CD14-positive monocyte (primary cell): ENCODE results near the gene CAMTA1. TPM values are rescaled to one million over a fixed set of nuclear protein-coding genes. Genes with fewer than 3 reads are reported as not detected.

Source experiments
- DNase-seq, 3 donors: peaks; one replicate each; pipeline ENCODE4 v3.0.0-alpha.2; 2011 to 2022
- H2AFZ ChIP-seq: 2 replicates; pipeline ENCODE4 v1.6.0; 2012; ENCODE audit warnings: mild to moderate bottlenecking, low read depth, low read length, inconsistent platforms; ENCODE audit not compliant: insufficient read depth, poor library complexity, severe bottlenecking
- H3K27ac ChIP-seq, 2 donors: 1 replicate in 1 of 2; 2 replicates in 1 of 2; pipeline ENCODE4 v1.5.1; 2012 to 2013; ENCODE audit warnings: low read length in 2 of 2, control low read depth in 1 of 2, inconsistent platforms in 1 of 2, low read depth in 1 of 2, mild to moderate bottlenecking in 1 of 2
- H3K27me3 ChIP-seq, 2 donors: one replicate each; pipeline versions ENCODE4 v1.6.0 to v1.6.1; 2011 to 2013; ENCODE audit warnings: low read length in 2 of 2; ENCODE audit not compliant: control insufficient read depth in 2 of 2, insufficient read depth in 2 of 2
- H3K36me3 ChIP-seq, 2 donors: replicated peaks in 1 of 2; 1 replicate in 1 of 2; 2 replicates in 1 of 2; pipeline versions ENCODE4 v1.5.1 to v1.6.1; 2012 to 2013; ENCODE audit warnings: low read length in 2 of 2, control low read depth in 1 of 2, inconsistent platforms in 1 of 2, mild to moderate bottlenecking in 1 of 2; ENCODE audit not compliant: insufficient read depth in 2 of 2, control insufficient read depth in 1 of 2
- H3K4me1 ChIP-seq, 2 donors: 1 replicate in 1 of 2; 2 replicates in 1 of 2; pipeline versions ENCODE4 v1.5.1 to v1.6.1; 2012 to 2013; ENCODE audit warnings: low read length in 2 of 2, control low read depth in 1 of 2, inconsistent platforms in 1 of 2, mild to moderate bottlenecking in 1 of 2, moderate library complexity in 1 of 2; ENCODE audit not compliant: insufficient read depth in 2 of 2, control insufficient read depth in 1 of 2
- H3K4me2 ChIP-seq: replicated peaks from 2 replicates; pipeline ENCODE3; 2012; ENCODE audit warnings: low read length, moderate library complexity, mild to moderate bottlenecking; ENCODE audit not compliant: poor library complexity, severe bottlenecking; ENCODE audit errors: extremely low read depth
- H3K4me3 ChIP-seq, 3 experiments: fragments of 200-600 bp in 1 of 3; sonication (generic) in 1 of 3; replicated peaks in 1 of 3; 1 replicate in 2 of 3; 2 replicates in 1 of 3; pipeline ENCODE4 v1.5.1; 2011 to 2013; ENCODE audit warnings: low read length in 3 of 3, mild to moderate bottlenecking in 3 of 3, control low read depth in 2 of 3, low read depth in 2 of 3, inconsistent platforms in 1 of 3, moderate library complexity in 1 of 3
- H3K79me2 ChIP-seq: 2 replicates; pipeline ENCODE4 v1.6.0; 2012; ENCODE audit warnings: mild to moderate bottlenecking, control low read depth, inconsistent platforms, low read length, moderate library complexity; ENCODE audit not compliant: insufficient read depth
- H3K9ac ChIP-seq: 2 replicates; pipeline ENCODE4 v1.6.0; 2017; ENCODE audit warnings: low read length, mild to moderate bottlenecking; ENCODE audit not compliant: insufficient read depth, poor library complexity, severe bottlenecking
- H3K9me3 ChIP-seq, 2 donors: replicated peaks in 1 of 2; 1 replicate in 1 of 2; 2 replicates in 1 of 2; pipeline versions ENCODE4 v1.5.1 to v1.6.1; 2012 to 2013; ENCODE audit warnings: low read length in 2 of 2, control low read depth in 1 of 2; ENCODE audit not compliant: control insufficient read depth in 1 of 2, insufficient read depth in 1 of 2
- H4K20me1 ChIP-seq: 2 replicates; pipeline ENCODE4 v1.6.0; 2012; ENCODE audit warnings: mild to moderate bottlenecking, low read length, control low read depth, moderate library complexity; ENCODE audit not compliant: insufficient read depth
- H3K27ac Mint-ChIP-seq, 7 donors: one replicate each; pipeline ENCODE4 v1.8.0; 2020; ENCODE audit warnings: mild to moderate bottlenecking in 7 of 7, mixed read lengths in 7 of 7, moderate library complexity in 6 of 7, inconsistent platforms in 2 of 7
- H3K27me3 Mint-ChIP-seq, 3 donors: one replicate each; pipeline ENCODE4 v1.8.0; 2021 to 2022; ENCODE audit warnings: low read depth in 3 of 3, mild to moderate bottlenecking in 3 of 3, mixed read lengths in 3 of 3, moderate library complexity in 3 of 3, inconsistent platforms in 1 of 3
- H3K36me3 Mint-ChIP-seq, 2 donors: one replicate each; pipeline ENCODE4 v1.8.0; 2020; ENCODE audit warnings: mixed read lengths in 2 of 2, inconsistent platforms in 1 of 2, mild to moderate bottlenecking in 1 of 2
- H3K4me1 Mint-ChIP-seq: one replicate; pipeline ENCODE4 v1.8.0; 2020; ENCODE audit warnings: mild to moderate bottlenecking, mixed read lengths
- H3K4me3 Mint-ChIP-seq, 2 donors: one replicate each; pipeline ENCODE4 v1.8.0; 2020; ENCODE audit warnings: mild to moderate bottlenecking in 2 of 2, mixed read lengths in 2 of 2, moderate library complexity in 1 of 2
- H3K9me3 Mint-ChIP-seq, 7 donors: one replicate each; pipeline ENCODE4 v1.8.0; 2020 to 2022; ENCODE audit warnings: mixed read lengths in 7 of 7, mild to moderate bottlenecking in 6 of 7, moderate library complexity in 6 of 7, inconsistent platforms in 2 of 7
- CTCF ChIP-seq: fragments of 200-600 bp; IDR thresholded peaks from one replicate; pipeline ENCODE4 v1.8.0; 2022; ENCODE audit warnings: antibody characterized with exemption, mild to moderate bottlenecking
- WGBS: methylation state at CpG from one replicate; pipeline ENCODE4 v1.1.5; 2013; ENCODE audit warnings: missing lambda C conversion rate; ENCODE audit not compliant: insufficient coverage; 5-methylcytosine and 5-hydroxymethylcytosine counted together
- intact Hi-C, 2 donors: fragments of 100-400 bp; cut with micrococcal nuclease; formaldehyde crosslinking; loops; one replicate each; pipeline versions ENCODE4 v1.15.0 to v1.15.1; 2023
- polyA plus RNA-seq, 3 donors: library from polyadenylated mRNA; depleted of rRNA in 1 of 3; unstranded in 2 of 3; stranded (reverse) in 1 of 3; fragments of 300-500 nt in 2 of 3; fragments of >200 nt in 1 of 3; fragmentation: Illumina TruSeq in 2 of 3; gene quantifications; 1 replicate in 2 of 3; 2 replicates in 1 of 3; pipeline ENCODE4 v1.2.3, GENCODE V29; 2012 to 2021

CAMTA1 gene
- polyA plus RNA-seq, 3 donors, result 52.0 to 89.6 (median 78.3) TPM

GRCh38 chr1:7268983-7269382 is 483.7 kb downstream of the CAMTA1 start:
- H3K9ac ChIP-seq, result no peak overlapping the region
- no peak overlapping the region for H3K27ac ChIP-seq
- Mint-ChIP-seq H3K4me1 (no peaks in the 10 kb centered on the region), H3K36me3 (no peaks in the 10 kb centered on the region), H3K27me3 (peaks cover 0 to 11% (median 0%) of the 10 kb centered on the region in 3 donors), H3K4me3 (no peak overlapping the region), H3K9me3 (peaks cover 8 to 19% (median 14%) of the 10 kb centered on the region in 7 donors), H3K27ac (no peak overlapping the region)
- TF ChIP-seq CTCF, result no peak
- no peaks in the 10 kb centered on the region for H3K4me1 ChIP-seq
- no peaks in the 10 kb centered on the region for H3K79me2 ChIP-seq
- no peaks in the 10 kb centered on the region for H3K27me3 ChIP-seq
- no peak overlapping the region for H3K4me3 ChIP-seq
- no peak overlapping the region for H2AFZ ChIP-seq
- no peak overlapping the region for H3K4me2 ChIP-seq
- no peaks in the 10 kb centered on the region for H4K20me1 ChIP-seq
- intact Hi-C loops, result no loop called here
- no peak for DNase-seq
- H3K9me3 ChIP-seq, result peaks cover 6 to 16% of the 10 kb centered on the region in 2 donors
- no peaks in the 10 kb centered on the region for H3K36me3 ChIP-seq

- H3K4me2 ChIP-seq, result no peak overlapping the region
- Mint-ChIP-seq H3K36me3 (no peaks in the 10 kb centered on the region), H3K27me3 (peaks cover 0 to 11% (median 0%) of the 10 kb centered on the region in 3 donors), H3K4me1 (no peaks in the 10 kb centered on the region), H3K9me3 (peaks cover 8 to 19% (median 14%) of the 10 kb centered on the region in 7 donors), H3K4me3 (no peak overlapping the region), H3K27ac (no peak overlapping the region)
- no peaks in the 10 kb centered on the region for H3K79me2 ChIP-seq
- no peaks in the 10 kb centered on the region for H4K20me1 ChIP-seq
- H2AFZ ChIP-seq, result no peak overlapping the region
- WGBS, result 100% methylated on average over 1 of the region's 1 CpG
- no peaks in the 10 kb centered on the region for H3K36me3 ChIP-seq
- no peak for TF ChIP-seq CTCF
- H3K27me3 ChIP-seq, result no peaks in the 10 kb centered on the region
- DNase-seq, result no peak
- H3K27ac ChIP-seq, result no peak overlapping the region
- H3K4me3 ChIP-seq, result no peak overlapping the region
- H3K9me3 ChIP-seq, result peaks cover 6 to 16% of the 10 kb centered on the region in 2 donors
- no peaks in the 10 kb centered on the region for H3K4me1 ChIP-seq
- H3K9ac ChIP-seq, result no peak overlapping the region
- intact Hi-C loops, result no loop called here
These were observed 484.3 kb downstream of the CAMTA1 start for GRCh38 chr1:7269525-7269924.
